ENCODE results near the gene INTU.

The INTU gene

DNA sequence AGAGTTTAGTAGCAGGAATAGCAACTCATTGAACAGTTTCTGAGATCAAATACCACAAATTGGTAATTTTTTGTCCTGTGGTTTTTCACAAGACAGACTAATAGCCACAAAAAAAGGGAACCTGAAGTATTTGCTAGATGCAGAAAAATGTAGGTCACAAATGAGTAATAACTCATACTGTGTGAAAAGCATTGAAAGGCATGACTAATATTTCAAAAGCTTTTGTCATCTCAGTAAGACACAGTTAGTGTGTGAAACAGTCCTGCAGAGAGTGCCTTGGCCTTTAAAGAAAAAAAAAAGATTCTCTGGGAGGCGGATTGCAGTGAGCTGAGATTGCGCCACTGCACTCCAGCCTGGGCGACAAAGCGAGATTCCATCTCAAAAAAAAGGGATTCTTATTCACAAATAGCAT is 66.0 kb downstream of the INTU start:
- TF ChIP-seq, protein P1, sequence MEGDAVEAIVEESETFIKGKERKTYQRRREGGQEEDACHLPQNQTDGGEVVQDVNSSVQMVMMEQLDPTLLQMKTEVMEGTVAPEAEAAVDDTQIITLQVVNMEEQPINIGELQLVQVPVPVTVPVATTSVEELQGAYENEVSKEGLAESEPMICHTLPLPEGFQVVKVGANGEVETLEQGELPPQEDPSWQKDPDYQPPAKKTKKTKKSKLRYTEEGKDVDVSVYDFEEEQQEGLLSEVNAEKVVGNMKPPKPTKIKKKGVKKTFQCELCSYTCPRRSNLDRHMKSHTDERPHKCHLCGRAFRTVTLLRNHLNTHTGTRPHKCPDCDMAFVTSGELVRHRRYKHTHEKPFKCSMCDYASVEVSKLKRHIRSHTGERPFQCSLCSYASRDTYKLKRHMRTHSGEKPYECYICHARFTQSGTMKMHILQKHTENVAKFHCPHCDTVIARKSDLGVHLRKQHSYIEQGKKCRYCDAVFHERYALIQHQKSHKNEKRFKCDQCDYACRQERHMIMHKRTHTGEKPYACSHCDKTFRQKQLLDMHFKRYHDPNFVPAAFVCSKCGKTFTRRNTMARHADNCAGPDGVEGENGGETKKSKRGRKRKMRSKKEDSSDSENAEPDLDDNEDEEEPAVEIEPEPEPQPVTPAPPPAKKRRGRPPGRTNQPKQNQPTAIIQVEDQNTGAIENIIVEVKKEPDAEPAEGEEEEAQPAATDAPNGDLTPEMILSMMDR (IDR thresholded peaks at IDR 0.05; ENCODE audit: low read depth, low read length, missing control alignments): no peak
- H3K4me3 ChIP-seq (ENCODE audit: low read depth, low read length): no peak overlapping the region
- peak; percentile 57 for DNase-seq (ENCODE audit: low read depth)

DNA sequence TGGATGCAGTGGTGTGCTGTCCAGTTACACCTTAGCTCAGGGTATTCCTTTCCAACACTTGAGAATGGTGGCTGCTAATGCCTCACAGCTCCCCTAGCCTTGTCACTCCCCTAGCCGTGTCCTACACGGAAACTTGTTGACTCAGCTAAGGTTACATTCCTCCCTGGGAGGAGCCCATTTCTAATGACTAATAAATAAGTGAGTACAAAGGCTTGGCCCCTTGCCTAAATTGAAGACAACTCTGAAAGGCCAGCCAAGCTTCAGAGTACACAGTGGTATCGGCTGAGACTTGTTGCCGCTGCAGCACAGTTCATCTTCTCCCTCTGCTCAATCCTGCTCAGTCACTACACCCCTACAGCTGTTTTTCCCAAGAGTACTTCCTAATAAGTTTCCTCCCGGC is 76.2 kb downstream of the INTU start:
- no peak for DNase-seq (ENCODE audit: low read depth)

DNA sequence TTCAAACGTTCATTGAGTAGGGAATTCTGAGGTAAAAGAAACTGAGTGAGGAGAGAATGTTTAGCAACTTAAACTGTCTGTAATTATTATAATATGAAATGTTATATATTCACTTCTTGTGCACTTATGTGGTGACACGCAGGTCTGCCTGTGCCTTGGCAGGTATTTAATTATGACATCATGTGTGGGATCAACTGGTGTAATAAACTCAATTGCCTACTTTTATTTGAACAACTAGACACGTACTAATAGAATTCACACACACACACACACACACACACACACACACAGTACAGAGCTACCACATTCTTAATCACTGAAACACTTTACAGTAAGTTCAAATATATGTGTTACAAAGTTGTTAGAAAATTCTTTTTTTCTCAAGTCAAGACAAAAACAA is 76.7 kb downstream of the INTU start:
- TF ChIP-seq, protein P1 (IDR thresholded peaks at IDR 0.05; ENCODE audit: low read depth, low read length, missing control alignments): no peak
- no peak for DNase-seq (ENCODE audit: low read depth)
- no peak overlapping the region for H3K4me3 ChIP-seq (ENCODE audit: low read depth, low read length)

More for the DNA sequence above, 76.2 kb downstream of the INTU start:
- H3K4me3 ChIP-seq (ENCODE audit: low read depth, low read length): no peak overlapping the region
- TF ChIP-seq, protein P1 (IDR thresholded peaks at IDR 0.05; ENCODE audit: low read depth, low read length, missing control alignments): no peak

DNA sequence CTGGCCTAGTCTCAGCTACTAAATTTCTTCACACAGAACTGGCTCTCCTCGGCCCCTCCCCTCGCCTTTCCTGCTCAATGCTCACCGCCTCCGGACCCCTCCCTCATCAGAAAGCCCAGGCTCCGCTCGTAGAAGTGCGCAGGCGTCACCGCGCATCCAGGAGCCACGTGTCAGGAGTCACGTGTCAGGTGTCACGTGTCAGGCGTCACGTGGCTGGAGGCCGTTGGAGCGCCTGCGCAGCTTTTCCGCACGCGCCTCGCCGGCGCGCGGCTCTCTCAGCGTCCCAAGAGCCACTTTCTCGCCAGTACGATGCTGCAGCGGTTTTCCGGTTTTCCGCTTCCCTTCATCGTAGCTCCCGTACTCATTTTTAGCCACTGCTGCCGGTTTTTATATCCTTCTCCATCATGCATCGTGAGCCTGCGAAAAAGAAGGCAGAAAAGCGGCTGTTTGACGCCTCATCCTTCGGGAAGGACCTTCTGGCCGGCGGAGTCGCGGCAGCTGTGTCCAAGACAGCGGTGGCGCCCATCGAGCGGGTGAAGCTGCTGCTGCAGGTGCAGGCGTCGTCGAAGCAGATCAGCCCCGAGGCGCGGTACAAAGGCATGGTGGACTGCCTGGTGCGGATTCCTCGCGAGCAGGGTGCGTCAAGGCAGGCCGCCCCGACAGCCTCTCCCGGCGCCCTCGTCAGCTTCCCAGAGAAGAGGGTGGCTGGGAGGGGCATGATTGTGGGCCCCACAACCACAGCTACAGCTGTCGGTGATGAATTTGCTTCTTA is 97.6 kb downstream of the INTU start, which contains the start of gene SLC25A31:
Gene SLC25A31, plus strand, starts transcription at position 259 of the 772 bp plus-strand sequence. Its CDS starts 146 bp downstream, at position 405.
- DNase-seq (ENCODE audit: low read depth): no peak
- TF ChIP-seq, protein P1 (IDR thresholded peaks at IDR 0.05; ENCODE audit: low read depth, low read length, missing control alignments): no peak
- no peak within 1 kb of the TSS for H3K4me3 ChIP-seq (ENCODE audit: low read depth, low read length)

DNA sequence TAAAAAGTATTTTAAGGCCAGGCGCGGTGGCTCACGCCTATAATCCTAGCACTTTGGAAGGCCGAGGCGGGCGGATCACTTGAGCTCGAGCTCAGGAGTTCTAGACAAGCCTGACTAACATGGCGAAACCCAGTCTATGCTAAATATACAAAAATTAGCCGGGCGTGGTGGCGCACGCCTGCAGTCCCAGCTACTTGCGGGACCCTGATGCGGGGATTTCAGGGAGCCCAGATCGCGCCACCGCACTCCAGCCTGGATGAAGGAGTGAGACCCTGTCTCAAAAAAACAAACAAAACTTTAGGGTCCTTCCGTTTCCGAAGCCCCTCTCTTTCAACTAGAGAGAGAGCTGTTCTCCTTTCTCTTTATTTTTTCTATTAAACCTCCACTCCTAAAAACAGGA is 98.6 kb downstream of the INTU start:
- no peak overlapping the region for H3K4me3 ChIP-seq (ENCODE audit: low read depth, low read length)
- TF ChIP-seq, protein P1 (IDR thresholded peaks at IDR 0.05; ENCODE audit: low read depth, low read length, missing control alignments): no peak
- no peak for DNase-seq (ENCODE audit: low read depth)

DNA sequence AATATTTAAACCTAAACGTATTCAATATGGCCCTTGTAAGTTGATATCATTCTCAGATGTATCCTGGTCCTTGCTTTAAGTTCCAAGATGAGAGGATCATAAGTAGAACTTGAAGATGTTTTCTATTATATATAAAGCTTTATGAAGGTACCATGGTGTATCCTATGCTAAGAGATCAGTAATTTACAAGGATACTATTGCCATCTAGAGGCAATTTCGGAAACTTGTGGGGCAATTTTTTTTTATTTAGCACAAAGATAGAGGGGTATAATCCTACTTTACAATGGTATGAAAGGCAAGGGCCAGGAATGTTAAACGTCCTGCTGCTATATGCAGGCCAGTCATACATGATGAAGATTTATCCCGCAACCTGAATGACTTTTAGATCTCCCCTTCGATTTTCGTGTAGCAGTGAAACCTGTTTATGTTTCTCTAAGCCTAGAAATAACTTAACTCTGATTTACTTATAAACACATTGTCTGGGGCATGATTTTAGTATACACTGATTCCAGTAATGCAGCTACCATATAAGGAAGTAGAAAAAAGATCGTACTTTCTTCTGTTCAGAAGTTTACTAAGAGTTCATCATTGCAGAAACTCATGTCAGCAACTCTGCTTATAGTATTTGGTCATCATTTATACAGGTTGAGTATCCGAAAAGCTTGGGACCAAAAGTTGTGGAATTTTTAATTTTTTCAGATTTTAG is 100.0 kb downstream of the INTU start:
- H3K4me3 ChIP-seq (ENCODE audit: low read depth, low read length): no peak overlapping the region
- TF ChIP-seq, protein P1 (IDR thresholded peaks at IDR 0.05; ENCODE audit: low read depth, low read length, missing control alignments): peak; percentile 25
- peak; percentile 3 for DNase-seq (ENCODE audit: low read depth)
